Measurements from ENCODE around the gene SNTG2. TPM values are rescaled to one million over a fixed set of nuclear protein-coding genes. Genes with fewer than 3 reads are reported as not detected.

Gene SNTG2
- total RNA-seq, 2 donors from 2014 or later, result 2.0 to 5.0 TPM

DNA sequence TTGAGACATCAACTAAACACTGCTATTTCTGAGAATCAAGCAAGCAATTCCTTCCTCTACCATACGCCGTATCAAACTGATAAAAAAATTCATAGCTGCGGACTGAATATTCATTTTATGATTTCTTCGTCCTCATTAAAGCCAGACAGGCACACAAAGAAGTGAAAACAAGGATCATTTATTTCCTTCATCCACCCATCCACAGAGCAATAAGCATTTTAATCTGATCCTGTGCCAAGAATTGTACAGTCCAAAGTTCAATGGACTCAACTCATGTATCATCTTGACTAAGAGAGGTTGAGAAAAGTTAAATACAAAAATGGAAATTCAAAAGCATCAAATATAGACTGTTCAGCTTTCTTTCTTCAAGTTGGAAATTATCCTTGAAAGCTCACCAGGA is 19.7 kb upstream of the SNTG2 start:
- TF ChIP-seq POLR2AphosphoS5 (IDR thresholded peaks at IDR 0.05) (no peak), POLR2A (IDR thresholded peaks at IDR 0.05) (no peak)
- TF ChIP-seq, protein P1, sequence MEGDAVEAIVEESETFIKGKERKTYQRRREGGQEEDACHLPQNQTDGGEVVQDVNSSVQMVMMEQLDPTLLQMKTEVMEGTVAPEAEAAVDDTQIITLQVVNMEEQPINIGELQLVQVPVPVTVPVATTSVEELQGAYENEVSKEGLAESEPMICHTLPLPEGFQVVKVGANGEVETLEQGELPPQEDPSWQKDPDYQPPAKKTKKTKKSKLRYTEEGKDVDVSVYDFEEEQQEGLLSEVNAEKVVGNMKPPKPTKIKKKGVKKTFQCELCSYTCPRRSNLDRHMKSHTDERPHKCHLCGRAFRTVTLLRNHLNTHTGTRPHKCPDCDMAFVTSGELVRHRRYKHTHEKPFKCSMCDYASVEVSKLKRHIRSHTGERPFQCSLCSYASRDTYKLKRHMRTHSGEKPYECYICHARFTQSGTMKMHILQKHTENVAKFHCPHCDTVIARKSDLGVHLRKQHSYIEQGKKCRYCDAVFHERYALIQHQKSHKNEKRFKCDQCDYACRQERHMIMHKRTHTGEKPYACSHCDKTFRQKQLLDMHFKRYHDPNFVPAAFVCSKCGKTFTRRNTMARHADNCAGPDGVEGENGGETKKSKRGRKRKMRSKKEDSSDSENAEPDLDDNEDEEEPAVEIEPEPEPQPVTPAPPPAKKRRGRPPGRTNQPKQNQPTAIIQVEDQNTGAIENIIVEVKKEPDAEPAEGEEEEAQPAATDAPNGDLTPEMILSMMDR (IDR thresholded peaks at IDR 0.05), result no peak
- no peaks in the 10 kb centered on the region for H3K9me3 ChIP-seq
- H3K36me3 ChIP-seq, result no peaks in the 10 kb centered on the region
- no peaks in the 10 kb centered on the region for H3K4me1 ChIP-seq (replicated peaks)
- WGBS, result 91% methylated on average over 4 of the region's 4 CpGs
- no peak overlapping the region for H3K4me3 ChIP-seq
- no peak for DNase-seq (ENCODE audit: low spot score)
- intact Hi-C loops (cut with DNase I), result no loop called here
- H3K27ac ChIP-seq, result no peak overlapping the region
- H3K27me3 ChIP-seq (replicated peaks; ENCODE audit: insufficient read depth), result no peaks in the 10 kb centered on the region

DNA sequence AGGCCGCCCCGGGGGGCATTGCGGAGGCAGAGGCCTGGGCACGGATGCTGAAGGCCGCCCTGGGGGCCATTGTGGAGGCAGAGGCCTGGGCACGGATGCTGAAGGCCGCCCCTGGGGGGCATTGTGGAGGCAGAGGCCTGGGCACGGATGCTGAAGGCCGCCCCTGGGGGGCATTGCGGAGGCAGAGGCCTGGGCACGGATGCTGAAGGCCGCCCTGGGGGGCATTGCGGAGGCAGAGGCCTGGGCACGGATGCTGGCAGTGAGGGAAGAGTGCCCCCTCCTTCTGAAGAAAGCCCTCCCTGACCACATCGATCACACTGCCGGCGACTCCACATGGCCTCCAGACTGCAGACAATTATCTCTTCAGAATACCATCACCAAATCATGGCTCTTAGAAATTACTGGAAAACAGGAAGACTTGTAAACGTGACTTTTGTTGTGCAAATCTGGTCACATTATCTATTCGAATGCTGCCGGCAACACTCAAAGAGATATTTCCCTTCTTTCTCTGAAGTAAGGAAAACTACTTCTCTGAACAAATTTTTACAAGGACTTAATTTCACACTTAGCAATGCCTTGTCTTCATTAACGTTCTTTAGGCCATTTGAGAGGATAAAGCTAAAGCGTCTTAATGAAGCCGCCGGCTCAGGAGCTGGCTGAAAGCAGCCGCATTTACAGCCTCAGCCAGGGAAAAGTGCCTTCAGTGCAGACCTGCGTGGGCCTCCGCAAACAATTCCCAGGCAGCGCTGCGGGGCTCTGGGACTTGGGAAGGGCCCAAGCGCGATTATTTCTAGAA is 18.1 kb upstream of the SNTG2 start:
- no peaks in the 10 kb centered on the region for H3K27me3 ChIP-seq (replicated peaks; ENCODE audit: insufficient read depth)
- TF ChIP-seq, protein P1 (IDR thresholded peaks at IDR 0.05), result no peak
- TF ChIP-seq POLR2AphosphoS5 (IDR thresholded peaks at IDR 0.05) (no peak), POLR2A (IDR thresholded peaks at IDR 0.05) (no peak)
- H3K36me3 ChIP-seq, result no peaks in the 10 kb centered on the region
- no peak overlapping the region for H3K27ac ChIP-seq
- H3K9me3 ChIP-seq, result no peaks in the 10 kb centered on the region
- no peak for DNase-seq (ENCODE audit: low spot score)
- 62% methylated on average over 20 of the region's 31 CpGs for WGBS
- intact Hi-C loops (cut with DNase I), result no loop called here
- H3K4me1 ChIP-seq (replicated peaks), result no peaks in the 10 kb centered on the region
- H3K4me3 ChIP-seq, result no peak overlapping the region

DNA sequence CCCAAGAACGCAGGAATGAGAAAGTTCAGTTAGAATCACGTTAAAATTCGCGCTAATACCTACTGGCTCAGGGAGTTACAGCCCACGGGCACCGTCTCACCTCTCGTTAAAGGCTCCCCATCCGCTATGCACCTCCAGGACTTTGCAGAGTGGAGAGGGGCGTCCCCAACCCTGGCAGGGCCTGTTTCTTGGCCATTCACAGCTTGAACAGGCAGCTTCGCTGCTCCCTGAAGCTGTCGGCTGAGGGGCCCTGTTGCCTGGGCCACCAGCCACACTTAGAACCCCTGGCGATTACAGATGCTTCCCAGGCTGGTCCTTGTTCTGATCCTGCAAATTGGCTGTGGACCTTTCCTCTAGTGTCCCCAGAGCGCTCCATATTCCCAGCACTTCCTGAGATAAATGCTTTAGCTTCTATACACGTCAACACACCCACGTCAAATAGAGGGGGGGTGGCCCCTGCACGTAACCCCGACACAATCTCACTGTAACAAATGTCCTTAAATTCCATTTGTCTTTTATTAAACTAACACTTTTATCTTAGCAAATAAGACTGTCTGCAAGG is 16.8 kb upstream of the SNTG2 start:
- no peaks in the 10 kb centered on the region for H3K36me3 ChIP-seq
- no peak overlapping the region for H3K27ac ChIP-seq
- 85% methylated on average over 17 of the region's 17 CpGs for WGBS
- H3K9me3 ChIP-seq, result no peaks in the 10 kb centered on the region
- H3K4me3 ChIP-seq, result no peak overlapping the region
- DNase-seq (ENCODE audit: low spot score), result no peak
- TF ChIP-seq POLR2A (IDR thresholded peaks at IDR 0.05) (no peak), POLR2AphosphoS5 (IDR thresholded peaks at IDR 0.05) (no peak)
- TF ChIP-seq, protein P1 (IDR thresholded peaks at IDR 0.05), result no peak
- H3K27me3 ChIP-seq (replicated peaks; ENCODE audit: insufficient read depth), result no peaks in the 10 kb centered on the region
- no peaks in the 10 kb centered on the region for H3K4me1 ChIP-seq (replicated peaks)
- intact Hi-C loops (cut with DNase I), result no loop called here

DNA sequence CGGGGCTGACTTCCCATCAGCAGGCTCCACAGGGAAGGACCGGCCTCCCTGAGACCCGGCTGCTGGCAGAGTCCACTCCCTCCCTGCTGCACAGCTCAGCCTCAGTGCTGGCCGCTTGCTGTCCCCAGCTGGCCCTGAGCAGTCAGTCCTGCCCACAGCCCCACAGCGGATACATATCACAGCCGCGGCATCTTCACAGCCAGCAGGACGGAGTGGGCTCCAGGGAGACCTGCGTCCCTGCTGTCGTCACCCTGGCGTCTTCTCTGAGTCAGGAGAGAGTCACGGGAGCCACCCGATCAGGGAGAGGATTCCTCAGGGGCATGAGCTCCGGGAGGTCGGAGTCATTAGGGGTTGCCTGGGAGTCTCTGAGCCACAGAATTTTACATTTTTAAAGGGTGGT is 13.1 kb upstream of the SNTG2 start:
- TF ChIP-seq, protein P1 (IDR thresholded peaks at IDR 0.05), result no peak
- no peak for TF ChIP-seq POLR2AphosphoS5 (IDR thresholded peaks at IDR 0.05)
- no peak for TF ChIP-seq POLR2A (IDR thresholded peaks at IDR 0.05)
- H3K27me3 ChIP-seq (replicated peaks; ENCODE audit: insufficient read depth), result no peaks in the 10 kb centered on the region
- intact Hi-C loops (cut with DNase I), result no loop called here
- no peak overlapping the region for H3K27ac ChIP-seq
- DNase-seq (ENCODE audit: low spot score), result no peak
- H3K9me3 ChIP-seq, result no peaks in the 10 kb centered on the region
- no peaks in the 10 kb centered on the region for H3K4me1 ChIP-seq (replicated peaks)
- no peaks in the 10 kb centered on the region for H3K36me3 ChIP-seq
- H3K4me3 ChIP-seq, result no peak overlapping the region
- WGBS, result 80% methylated on average over 15 of the region's 15 CpGs

Data from prostate gland (tissue), 2 donors.